ENCODE data around the gene FRMD8. TPM values are rescaled to one million over a fixed set of nuclear protein-coding genes. Genes with fewer than 3 reads are reported as not detected.

Gene FRMD8
- total and polyA plus RNA-seq, 9 of the 15 experiments (the other 6 are each of a cell fraction or from before 2014, with no cell fraction given): 4.5 to 54.5 (median 15.8) TPM

DNA sequence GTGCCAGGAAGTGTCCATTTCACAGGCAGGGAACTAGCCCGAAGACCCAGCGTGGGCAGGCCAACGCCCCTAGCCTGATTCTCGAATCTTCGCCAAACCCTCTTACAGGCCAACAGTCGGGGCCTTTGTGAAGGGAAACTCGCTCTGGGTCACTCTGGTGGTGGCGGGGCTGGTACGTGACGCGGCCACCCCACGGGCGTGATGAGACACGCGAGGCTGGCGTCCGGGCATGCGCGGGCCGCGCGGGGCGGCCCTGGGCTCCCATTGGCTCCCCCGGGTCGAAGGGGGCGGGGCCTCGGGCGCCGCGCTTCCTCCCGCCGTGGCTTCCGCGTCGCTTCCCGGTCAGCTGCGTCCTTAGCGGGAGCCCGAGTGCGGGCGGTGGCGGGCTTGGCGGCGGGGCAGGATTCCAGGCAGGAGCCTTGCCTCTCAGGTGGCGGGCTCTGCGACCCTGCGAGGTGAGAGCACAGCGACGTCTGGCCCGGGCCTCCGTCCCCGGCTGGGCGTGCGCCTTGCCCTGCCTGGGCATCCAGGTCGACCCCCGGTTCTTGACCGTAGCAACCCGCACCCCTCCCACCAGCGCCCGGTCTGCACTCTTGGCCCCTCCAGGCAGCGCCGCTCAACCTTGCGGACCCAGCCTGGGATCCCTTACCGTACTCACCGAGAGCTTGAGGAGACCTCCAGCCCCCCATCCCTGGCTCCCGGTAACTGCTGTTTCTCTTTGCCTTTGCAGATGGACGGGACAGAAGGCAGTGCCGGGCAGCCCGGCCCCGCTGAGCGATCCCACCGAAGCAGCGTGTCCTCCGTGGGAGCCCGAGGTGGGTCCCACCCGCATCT, at the start of gene FRMD8 (continued):
- TF ChIP-seq, protein P1, sequence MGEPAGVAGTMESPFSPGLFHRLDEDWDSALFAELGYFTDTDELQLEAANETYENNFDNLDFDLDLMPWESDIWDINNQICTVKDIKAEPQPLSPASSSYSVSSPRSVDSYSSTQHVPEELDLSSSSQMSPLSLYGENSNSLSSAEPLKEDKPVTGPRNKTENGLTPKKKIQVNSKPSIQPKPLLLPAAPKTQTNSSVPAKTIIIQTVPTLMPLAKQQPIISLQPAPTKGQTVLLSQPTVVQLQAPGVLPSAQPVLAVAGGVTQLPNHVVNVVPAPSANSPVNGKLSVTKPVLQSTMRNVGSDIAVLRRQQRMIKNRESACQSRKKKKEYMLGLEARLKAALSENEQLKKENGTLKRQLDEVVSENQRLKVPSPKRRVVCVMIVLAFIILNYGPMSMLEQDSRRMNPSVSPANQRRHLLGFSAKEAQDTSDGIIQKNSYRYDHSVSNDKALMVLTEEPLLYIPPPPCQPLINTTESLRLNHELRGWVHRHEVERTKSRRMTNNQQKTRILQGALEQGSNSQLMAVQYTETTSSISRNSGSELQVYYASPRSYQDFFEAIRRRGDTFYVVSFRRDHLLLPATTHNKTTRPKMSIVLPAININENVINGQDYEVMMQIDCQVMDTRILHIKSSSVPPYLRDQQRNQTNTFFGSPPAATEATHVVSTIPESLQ (CRISPR knock-in tag; IDR thresholded peaks at IDR 0.05): peak; percentile 92
- TF ChIP-seq PREB (CRISPR knock-in tag; IDR thresholded peaks at IDR 0.05): no peak
- no peak for TF ChIP-seq RAD21 (CRISPR knock-in tag; conservative IDR thresholded peaks at IDR 0.05 in 1 of 2, IDR thresholded peaks at IDR 0.05 in 1 of 2)
- 0 out of 2 replicates have a peak, but pooled peaks have one; percentile 14 for TF ChIP-seq ZNF232 (CRISPR knock-in tag; IDR thresholded peaks at IDR 0.05)
- TF ChIP-seq SLC30A9 (CRISPR knock-in tag; IDR thresholded peaks at IDR 0.05): no peak
- no peak for TF ChIP-seq FOXO4 (CRISPR knock-in tag; IDR thresholded peaks at IDR 0.05)
- TF ChIP-seq, protein P2, sequence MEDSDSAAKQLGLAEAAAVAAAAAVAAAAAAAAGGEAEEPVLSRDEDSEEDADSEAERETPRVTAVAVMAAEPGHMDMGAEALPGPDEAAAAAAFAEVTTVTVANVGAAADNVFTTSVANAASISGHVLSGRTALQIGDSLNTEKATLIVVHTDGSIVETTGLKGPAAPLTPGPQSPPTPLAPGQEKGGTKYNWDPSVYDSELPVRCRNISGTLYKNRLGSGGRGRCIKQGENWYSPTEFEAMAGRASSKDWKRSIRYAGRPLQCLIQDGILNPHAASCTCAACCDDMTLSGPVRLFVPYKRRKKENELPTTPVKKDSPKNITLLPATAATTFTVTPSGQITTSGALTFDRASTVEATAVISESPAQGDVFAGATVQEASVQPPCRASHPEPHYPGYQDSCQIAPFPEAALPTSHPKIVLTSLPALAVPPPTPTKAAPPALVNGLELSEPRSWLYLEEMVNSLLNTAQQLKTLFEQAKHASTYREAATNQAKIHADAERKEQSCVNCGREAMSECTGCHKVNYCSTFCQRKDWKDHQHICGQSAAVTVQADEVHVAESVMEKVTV (CRISPR knock-in tag; IDR thresholded peaks at IDR 0.05): no peak
- no peak for TF ChIP-seq ZBTB49 (CRISPR knock-in tag; IDR thresholded peaks at IDR 0.05; ENCODE audit: borderline replicate concordance)
- TF ChIP-seq ARNT (IDR thresholded peaks at IDR 0.05): no peak
- no peak for TF ChIP-seq ZBTB8A (IDR thresholded peaks at IDR 0.05; ENCODE audit: partially characterized antibody)
- TF ChIP-seq MED1 (CRISPR knock-in tag; IDR thresholded peaks at IDR 0.05; ENCODE audit: borderline replicate concordance): no peak
- TF ChIP-seq HDAC2 (IDR thresholded peaks at IDR 0.05): 0 out of 2 replicates have a peak, but pooled peaks have one; percentile 66
- no peak for TF ChIP-seq GTF2A2 (tag; IDR thresholded peaks at IDR 0.05)
- TF ChIP-seq ZNF586 (CRISPR knock-in tag; conservative IDR thresholded peaks at IDR 0.05): no peak
- no peak for TF ChIP-seq FOXM1 (IDR thresholded peaks at IDR 0.05; ENCODE audit: low read depth)
- peak; percentile 59; the same call in 1 of the 2 replicates for TF ChIP-seq FOXM1 (CRISPR knock-in tag; IDR thresholded peaks at IDR 0.05; ENCODE audit: low read depth)
- TF ChIP-seq BHLHE40 (IDR thresholded peaks at IDR 0.05; ENCODE audit: low read length): peak; percentile 83
- no peak for TF ChIP-seq ZSCAN29 (IDR thresholded peaks at IDR 0.05)
- TF ChIP-seq NCOA4 (IDR thresholded peaks at IDR 0.05; ENCODE audit: partially characterized antibody): no peak

Data from K562 (cell line).